ENCODE results near the gene PSME2.

DNA sequence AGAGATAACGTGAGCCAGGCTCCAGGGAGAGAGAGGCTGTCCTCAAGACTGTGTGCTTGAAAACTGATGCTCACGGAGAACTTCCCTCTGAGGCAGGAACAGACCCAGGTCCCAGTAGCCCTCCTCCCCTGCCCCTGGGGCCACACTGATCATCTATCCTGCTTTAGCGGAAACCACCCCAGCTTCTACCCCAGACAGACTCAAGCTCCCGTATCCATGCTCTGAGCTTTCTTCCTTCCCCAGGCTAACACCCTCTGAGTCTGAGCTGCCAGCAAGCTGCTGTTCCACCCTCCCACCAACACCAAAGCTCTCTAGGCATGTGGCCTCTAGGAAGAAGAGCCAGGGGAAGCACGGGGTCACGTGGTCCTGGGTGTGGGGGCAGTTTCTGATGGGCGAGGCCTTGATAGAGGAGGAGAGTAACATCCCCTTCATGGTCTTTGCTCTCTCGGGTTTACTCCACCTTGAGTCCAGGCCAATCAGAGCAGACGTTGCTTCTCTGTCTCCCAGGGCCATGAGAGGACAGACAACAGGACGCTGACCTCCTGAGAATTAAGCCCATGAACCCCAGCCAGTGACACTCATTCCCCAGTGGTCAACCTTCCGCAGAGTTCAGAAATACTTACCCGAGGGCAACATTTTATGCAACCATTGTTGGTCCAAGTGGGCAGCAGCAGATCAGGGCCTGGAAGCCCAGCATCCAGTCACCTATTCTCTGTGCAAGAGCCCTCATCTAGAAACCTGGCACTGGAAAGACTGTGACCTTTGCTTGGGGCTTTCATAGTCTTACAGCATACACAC, 50.9 kb downstream of the PSME2 start:
- TF ChIP-seq POLR2A (IDR thresholded peaks at IDR 0.05), result no peak
- TF ChIP-seq, protein P1, sequence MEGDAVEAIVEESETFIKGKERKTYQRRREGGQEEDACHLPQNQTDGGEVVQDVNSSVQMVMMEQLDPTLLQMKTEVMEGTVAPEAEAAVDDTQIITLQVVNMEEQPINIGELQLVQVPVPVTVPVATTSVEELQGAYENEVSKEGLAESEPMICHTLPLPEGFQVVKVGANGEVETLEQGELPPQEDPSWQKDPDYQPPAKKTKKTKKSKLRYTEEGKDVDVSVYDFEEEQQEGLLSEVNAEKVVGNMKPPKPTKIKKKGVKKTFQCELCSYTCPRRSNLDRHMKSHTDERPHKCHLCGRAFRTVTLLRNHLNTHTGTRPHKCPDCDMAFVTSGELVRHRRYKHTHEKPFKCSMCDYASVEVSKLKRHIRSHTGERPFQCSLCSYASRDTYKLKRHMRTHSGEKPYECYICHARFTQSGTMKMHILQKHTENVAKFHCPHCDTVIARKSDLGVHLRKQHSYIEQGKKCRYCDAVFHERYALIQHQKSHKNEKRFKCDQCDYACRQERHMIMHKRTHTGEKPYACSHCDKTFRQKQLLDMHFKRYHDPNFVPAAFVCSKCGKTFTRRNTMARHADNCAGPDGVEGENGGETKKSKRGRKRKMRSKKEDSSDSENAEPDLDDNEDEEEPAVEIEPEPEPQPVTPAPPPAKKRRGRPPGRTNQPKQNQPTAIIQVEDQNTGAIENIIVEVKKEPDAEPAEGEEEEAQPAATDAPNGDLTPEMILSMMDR (IDR thresholded peaks at IDR 0.05), result no peak
